A673 (cell line): ENCODE data around the gene CAPZB. TPM values are rescaled to one million over a fixed set of nuclear protein-coding genes. Genes with fewer than 3 reads are reported as not detected.

ENCODE experiments used
- BruUV-seq: library from RNA; stranded (reverse); fragments of 400-500 nt; replicated peaks from 2 replicates; lab custom pipeline; 2021; lab: Mats Ljungman, UMichigan
- CTCF ChIA-PET: fragments of 300-600 bp; sonication (Branson Sonifier 250); formaldehyde crosslinking; loops from one replicate; lab custom pipeline; 2022; ENCODE audit warnings: antibody characterized with exemption; lab: Charles Lee
- POLR2A ChIA-PET: fragments of 300-600 bp; sonication (Branson Sonifier 250); formaldehyde crosslinking; loops from one replicate; lab custom pipeline; 2022; ENCODE audit warnings: antibody characterized with exemption; ENCODE audit not compliant: low non-redundant PET; lab: Charles Lee
- DNase-seq: peaks from one replicate; pipeline ENCODE4 v3.0.0-alpha.2; 2015; ENCODE audit warnings: low spot score
- H3K27ac ChIP-seq: fragments of 200-600 bp; sonication (generic); 2 replicates; pipeline ENCODE4 v1.5.1; 2016; ENCODE audit warnings: mixed run types, low read depth, mild to moderate bottlenecking, mixed read lengths, antibody characterized with exemption, low read length; ENCODE audit not compliant: poor library complexity, severe bottlenecking
- H3K27me3 ChIP-seq: fragments of 200-600 bp; sonication (generic); replicated peaks from 2 replicates; pipeline ENCODE4 v1.6.1; 2017; ENCODE audit warnings: mixed run types, low read depth, mild to moderate bottlenecking, mixed read lengths, antibody characterized with exemption, low read length; ENCODE audit not compliant: insufficient read depth, poor library complexity
- H3K36me3 ChIP-seq: fragments of 200-600 bp; sonication (generic); 2 replicates; pipeline ENCODE4 v1.6.1; 2016; ENCODE audit warnings: mixed run types, mild to moderate bottlenecking, mixed read lengths, antibody characterized with exemption, low read length; ENCODE audit not compliant: insufficient read depth, poor library complexity, severe bottlenecking
- H3K4me1 ChIP-seq: fragments of 200-600 bp; sonication (generic); 2 replicates; pipeline ENCODE4 v1.6.1; 2017; ENCODE audit warnings: mixed run types, mild to moderate bottlenecking, mixed read lengths, antibody characterized with exemption, low read length; ENCODE audit not compliant: insufficient read depth, poor library complexity, severe bottlenecking
- H3K4me3 ChIP-seq: fragments of 200-600 bp; sonication (generic); 2 replicates; pipeline ENCODE4 v1.5.1; 2016; ENCODE audit warnings: low read depth, mixed run types, mild to moderate bottlenecking, mixed read lengths, low read length; ENCODE audit not compliant: poor library complexity, severe bottlenecking
- H3K9me3 ChIP-seq: fragments of 200-600 bp; sonication (generic); 2 replicates; pipeline ENCODE4 v1.6.1; 2016; ENCODE audit warnings: mixed run types, low read depth, mild to moderate bottlenecking, mixed read lengths, antibody characterized with exemption, low read length; ENCODE audit not compliant: poor library complexity, severe bottlenecking
- EZH2 ChIP-seq: fragments of 200-600 bp; sonication (generic); IDR thresholded peaks from 2 replicates; pipeline ENCODE4 v1.6.1; 2017; ENCODE audit warnings: borderline replicate concordance, low read depth, mild to moderate bottlenecking, mixed read lengths, antibody characterized with exemption, low read length; ENCODE audit not compliant: poor library complexity, severe bottlenecking
- intact Hi-C: fragments of 100-400 bp; cut with micrococcal nuclease; formaldehyde crosslinking; loops from one replicate; pipeline ENCODE4 v1.10.0; 2022; ENCODE audit not compliant: unreplicated experiment
- total RNA-seq: library from RNA; stranded (reverse); gene quantifications from 2 replicates; pipeline ENCODE4 v1.2.3, GENCODE V29; 2021
- TF ChIP-seq, protein P1 (sequence below): fragments of 300-800, 200-600 bp; sonication (generic); conservative IDR thresholded peaks from 2 replicates; pipeline ENCODE4 v1.5.1; 2017; ENCODE audit warnings: low read depth, mild to moderate bottlenecking, antibody characterized with exemption, low read length, moderate library complexity, mixed read lengths

CAPZB gene
- total RNA-seq, 1 experiment from 2014 or later: 214 TPM

DNA sequence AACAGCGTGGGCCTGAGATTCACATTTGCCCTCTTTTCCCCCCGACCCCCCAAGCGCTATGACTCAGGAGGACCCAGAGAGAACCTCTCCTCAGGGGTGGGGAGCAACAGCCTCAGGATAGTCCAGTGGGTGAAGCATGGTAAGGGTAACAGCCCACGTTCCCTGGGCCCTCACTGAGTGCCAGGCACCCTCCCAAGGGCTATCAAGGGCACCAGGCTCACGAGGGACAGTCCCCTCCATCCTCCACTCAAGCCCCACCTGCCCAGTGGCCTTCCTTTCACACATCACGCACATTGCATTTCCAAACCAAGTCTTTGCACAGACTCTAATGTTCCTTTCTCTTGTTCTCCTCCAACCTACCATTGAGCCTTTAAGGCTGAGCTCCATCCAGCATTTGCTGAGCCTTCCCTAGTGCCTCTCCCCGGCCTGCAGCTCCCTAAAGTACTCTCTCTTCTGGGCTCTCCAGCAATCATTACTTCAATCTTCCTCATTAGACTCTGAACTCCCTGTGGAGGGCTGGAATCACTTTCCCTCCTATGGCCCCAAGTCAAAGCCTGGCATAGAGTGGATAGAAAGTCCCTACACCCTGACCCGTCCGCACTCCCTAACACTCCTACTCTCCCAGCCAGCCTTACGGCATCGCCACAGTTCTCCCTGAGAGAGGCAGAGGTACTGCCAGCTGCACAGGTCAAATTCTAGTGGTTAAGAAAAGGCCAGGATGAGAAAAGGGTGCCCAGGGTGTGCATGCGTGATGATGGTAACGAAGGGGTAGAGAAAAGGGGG lies 174.4 kb downstream of the CAPZB start:
- POLR2A ChIA-PET: no interaction called here
- TSS peak; percentile 49 for BruUV-seq
- Histone ChIP-seq H3K36me3 (peaks cover 22% of the 10 kb centered on the region), H3K4me1 (peaks cover 7% of the 10 kb centered on the region), H3K4me3 (peak overlapping the region; percentile 85), H3K27ac (peak overlapping the region; percentile 78), H3K9me3 (no peaks in the 10 kb centered on the region), H3K27me3 (no peaks in the 10 kb centered on the region)
- intact Hi-C loops: no loop called here
- TF ChIP-seq, protein P1, sequence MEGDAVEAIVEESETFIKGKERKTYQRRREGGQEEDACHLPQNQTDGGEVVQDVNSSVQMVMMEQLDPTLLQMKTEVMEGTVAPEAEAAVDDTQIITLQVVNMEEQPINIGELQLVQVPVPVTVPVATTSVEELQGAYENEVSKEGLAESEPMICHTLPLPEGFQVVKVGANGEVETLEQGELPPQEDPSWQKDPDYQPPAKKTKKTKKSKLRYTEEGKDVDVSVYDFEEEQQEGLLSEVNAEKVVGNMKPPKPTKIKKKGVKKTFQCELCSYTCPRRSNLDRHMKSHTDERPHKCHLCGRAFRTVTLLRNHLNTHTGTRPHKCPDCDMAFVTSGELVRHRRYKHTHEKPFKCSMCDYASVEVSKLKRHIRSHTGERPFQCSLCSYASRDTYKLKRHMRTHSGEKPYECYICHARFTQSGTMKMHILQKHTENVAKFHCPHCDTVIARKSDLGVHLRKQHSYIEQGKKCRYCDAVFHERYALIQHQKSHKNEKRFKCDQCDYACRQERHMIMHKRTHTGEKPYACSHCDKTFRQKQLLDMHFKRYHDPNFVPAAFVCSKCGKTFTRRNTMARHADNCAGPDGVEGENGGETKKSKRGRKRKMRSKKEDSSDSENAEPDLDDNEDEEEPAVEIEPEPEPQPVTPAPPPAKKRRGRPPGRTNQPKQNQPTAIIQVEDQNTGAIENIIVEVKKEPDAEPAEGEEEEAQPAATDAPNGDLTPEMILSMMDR: no peak
- no peak for TF ChIP-seq EZH2
- DNase-seq: no peak
- CTCF ChIA-PET: interaction anchor here (0.5 kb wide), 1 partner anchor 10 kb away, joined by 4 read pairs; no protein-coding TSS in a partner anchor

DNA sequence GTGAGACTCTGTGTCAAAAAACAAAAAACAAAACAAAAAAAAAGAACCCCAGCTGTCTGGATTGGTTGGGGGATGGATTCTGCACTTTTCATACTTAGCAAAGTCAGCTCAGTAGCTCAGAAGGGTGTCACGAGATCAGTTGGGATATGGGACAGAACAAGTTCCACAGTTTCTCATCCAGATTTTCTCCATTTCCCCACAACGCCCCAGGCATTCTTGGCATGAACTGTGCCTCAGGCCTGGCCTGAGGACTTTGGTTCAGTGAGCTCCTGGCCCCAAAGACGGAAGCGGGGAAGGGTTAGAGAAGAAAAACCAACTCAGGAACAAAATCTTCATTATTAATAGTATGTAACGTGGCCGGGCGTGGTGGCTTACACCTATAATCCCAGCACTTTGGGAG lies 175.3 kb downstream of the CAPZB start:
- no peaks in the 10 kb centered on the region for H3K27me3 ChIP-seq
- POLR2A ChIA-PET: no interaction called here
- no TSS peak for BruUV-seq
- H3K36me3 ChIP-seq: peaks cover 30% of the 10 kb centered on the region
- DNase-seq: no peak
- intact Hi-C loops: no loop called here
- no peak overlapping the region for H3K27ac ChIP-seq
- CTCF ChIA-PET: no interaction called here
- no peak for TF ChIP-seq EZH2
- TF ChIP-seq, protein P1: no peak
- H3K4me3 ChIP-seq: no peak overlapping the region
- H3K4me1 ChIP-seq: peaks cover 7% of the 10 kb centered on the region
- no peaks in the 10 kb centered on the region for H3K9me3 ChIP-seq

- H3K9me3 ChIP-seq: no peaks in the 10 kb centered on the region
- TF ChIP-seq, protein P1: no peak
- no peak for TF ChIP-seq EZH2
- H3K27me3 ChIP-seq: no peaks in the 10 kb centered on the region
- intact Hi-C loops: no loop called here
- no TSS peak for BruUV-seq
- H3K36me3 ChIP-seq: peaks cover 36% of the 10 kb centered on the region
- ChIA-PET POLR2A (no interaction called here), CTCF (no interaction called here)
- no peak overlapping the region for H3K27ac ChIP-seq
- DNase-seq: peak; percentile 53
- no peak overlapping the region for H3K4me3 ChIP-seq
- peaks cover 7% of the 10 kb centered on the region for H3K4me1 ChIP-seq
Observed at GRCh38 chr1:19309123-19309813, 176.1 kb downstream of the CAPZB start.
